SHP77 (cell line): ENCODE data around the gene CPN2.

Source experiments
- DNase-seq, 2 experiments: peaks; one replicate each; lab custom pipeline; 2025; lab: John Stamatoyannopoulos, UW

Gene CPN2

DNA sequence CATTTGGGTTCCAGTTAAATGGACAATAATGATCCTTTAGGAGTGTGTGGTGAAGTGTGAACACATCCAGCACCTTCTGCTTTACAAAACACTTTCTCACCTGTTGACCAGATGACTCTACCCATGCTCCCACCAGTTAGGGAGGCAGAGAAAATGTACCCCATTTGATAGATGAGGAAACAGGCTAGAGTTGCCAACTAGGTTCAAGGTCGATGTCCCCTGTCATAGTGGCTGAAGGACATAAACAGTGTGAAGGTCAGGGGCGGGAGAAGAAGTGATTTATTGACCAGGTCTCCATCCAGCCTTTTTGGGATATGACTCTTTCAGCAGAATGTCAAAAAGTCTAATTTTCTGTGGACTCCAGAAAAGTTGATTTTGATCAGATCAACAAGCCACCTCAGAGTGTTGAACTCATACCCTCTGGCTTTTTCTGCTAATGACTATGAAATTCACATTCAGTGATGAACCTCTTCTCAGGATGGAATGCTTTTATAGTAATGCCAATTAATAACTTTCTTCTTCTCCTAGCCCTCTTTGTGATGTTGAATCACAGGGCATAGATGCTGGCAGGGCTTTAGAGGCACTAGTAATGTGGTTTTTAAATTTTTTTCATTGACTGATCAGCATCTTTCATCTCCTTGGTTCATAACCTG lies 57.5 kb downstream of the CPN2 start:
- DNase-seq: no peak

- DNase-seq: no peak
These were observed 58.8 kb downstream of the CPN2 start for GRCh38 chr3:194292331-194292730.
